ENCODE results near the gene TBX2.

The TBX2 gene

GRCh38 chr17:61412860-61413660 is 13.4 kb downstream of the TBX2 start:
- H3K4me1 ChIP-seq (ENCODE audit: control insufficient read depth, insufficient read depth, low read length), result peaks cover 4% of the 10 kb centered on the region

GRCh38 chr17:61413661-61414126 is 14.1 kb downstream of the TBX2 start:
- ChIA-PET CTCF (interaction anchor here (0.5 to 5.1 kb wide), 21 partner anchors 13 to 696 kb away, joined by 3 to 38 read pairs (median 4); partner anchors contain the start of gene TBX2), POLR2A (interaction anchor here (0.9 to 3.1 kb wide), 2 partner anchors 14 to 652 kb away, joined by 3 to 29 read pairs; partner anchors contain the start of gene TBX2)
- Histone ChIP-seq H3K36me3 (ENCODE audit: control insufficient read depth in 2 of 2, insufficient read depth in 1 of 2, low read length in 2 of 2) (peaks cover 0 to 1% of the 10 kb centered on the region in 2 experiments; a peak in 1 of 3 replicates), H3K4me1 (ENCODE audit: control insufficient read depth, insufficient read depth, low read length) (peaks cover 4% of the 10 kb centered on the region), H3K9me3 (ENCODE audit: control insufficient read depth, insufficient read depth, low read depth, low read length) (no peaks in the 10 kb centered on the region), H3K4me3 (ENCODE audit: low read depth, low read length) (no peak overlapping the region), H3K27ac (ENCODE audit: extremely low read depth, low read depth, low read length) (no peak overlapping the region)
- TF ChIP-seq AEBP2 (tag by site-specific recombination; IDR thresholded peaks at IDR 0.05; ENCODE audit: borderline replicate concordance) (no peak), ZNF302 (tag by site-specific recombination; IDR thresholded peaks at IDR 0.05; ENCODE audit: low read depth) (no peak), GLIS1 (tag by site-specific recombination; IDR thresholded peaks at IDR 0.05) (no peak), ZNF132 (tag by site-specific recombination; IDR thresholded peaks at IDR 0.05; ENCODE audit: borderline replicate concordance) (no peak), ZNF10 (tag by site-specific recombination; IDR thresholded peaks at IDR 0.05) (no peak), ZIC2 (tag by site-specific recombination; IDR thresholded peaks at IDR 0.05) (no peak)
- TF ChIP-seq, protein P1, sequence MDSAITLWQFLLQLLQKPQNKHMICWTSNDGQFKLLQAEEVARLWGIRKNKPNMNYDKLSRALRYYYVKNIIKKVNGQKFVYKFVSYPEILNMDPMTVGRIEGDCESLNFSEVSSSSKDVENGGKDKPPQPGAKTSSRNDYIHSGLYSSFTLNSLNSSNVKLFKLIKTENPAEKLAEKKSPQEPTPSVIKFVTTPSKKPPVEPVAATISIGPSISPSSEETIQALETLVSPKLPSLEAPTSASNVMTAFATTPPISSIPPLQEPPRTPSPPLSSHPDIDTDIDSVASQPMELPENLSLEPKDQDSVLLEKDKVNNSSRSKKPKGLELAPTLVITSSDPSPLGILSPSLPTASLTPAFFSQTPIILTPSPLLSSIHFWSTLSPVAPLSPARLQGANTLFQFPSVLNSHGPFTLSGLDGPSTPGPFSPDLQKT (IDR thresholded peaks at IDR 0.05; ENCODE audit: borderline replicate concordance, low read depth, low read length), result no peak

More at GRCh38 chr17:61412860-61413660, 13.4 kb downstream of the TBX2 start:
- TF ChIP-seq ZIC2 (tag by site-specific recombination; IDR thresholded peaks at IDR 0.05) (peak; percentile 57), ZNF776 (tag by site-specific recombination; IDR thresholded peaks at IDR 0.05; ENCODE audit: borderline replicate concordance) (no peak), ZFP69B (tag by site-specific recombination; IDR thresholded peaks at IDR 0.05) (peak; percentile 89), GLIS2 (tag by site-specific recombination; IDR thresholded peaks at IDR 0.05) (peak; percentile 22; the same call in 1 of the 2 replicates), ZBTB21 (tag by site-specific recombination; IDR thresholded peaks at IDR 0.05) (no peak), SP2 (tag by site-specific recombination; IDR thresholded peaks at IDR 0.05) (peak; percentile 74), ZNF2 (tag by site-specific recombination; IDR thresholded peaks at IDR 0.05) (no peak), SP3 (tag by site-specific recombination; IDR thresholded peaks at IDR 0.05) (peak; percentile 71), ZNF26 (tag by site-specific recombination; IDR thresholded peaks at IDR 0.05) (no peak), ZNF239 (tag by site-specific recombination; IDR thresholded peaks at IDR 0.05) (no peak)
- POLR2A ChIA-PET, result interaction anchor here (0.5 to 3.1 kb wide), 6 partner anchors 13 to 1030 kb away, joined by 3 to 29 read pairs (median 3); partner anchors contain the start of genes BCAS3 and TBX2
- no peaks in the 10 kb centered on the region for H3K9me3 ChIP-seq (ENCODE audit: control insufficient read depth, insufficient read depth, low read depth, low read length)
- peak overlapping the region; percentile 72; the same call in 1 of the 2 replicates for H3K27ac ChIP-seq (ENCODE audit: extremely low read depth, low read depth, low read length)
- CTCF ChIA-PET, result interaction anchor here (0.6 to 5.1 kb wide), 41 partner anchors 8 to 1345 kb away, joined by 3 to 38 read pairs (median 5); partner anchors contain the start of gene TBX2
- H3K36me3 ChIP-seq (ENCODE audit: control insufficient read depth in 2 of 2, insufficient read depth in 1 of 2, low read length in 2 of 2), result peaks cover 0 to 8% of the 10 kb centered on the region in 2 experiments; a peak in 1 of 3 replicates
- peak overlapping the region; percentile 46 for H3K4me3 ChIP-seq (ENCODE audit: low read depth, low read length)
